WTC11 (cell line): ENCODE results near the gene GRIK2. TPM values are rescaled to one million over a fixed set of nuclear protein-coding genes. Genes with fewer than 3 reads are reported as not detected.

Experiments used
- ATAC-seq: fragments of 200-7000 bp; cut with Tn5 transposase; 2 replicates; pipeline ENCODE4 v1.10.0; 2021; ENCODE audit warnings: mild to moderate bottlenecking, moderate library complexity
- CTCF ChIA-PET: fragments of 300-600 bp; sonication (Branson Sonifier 250); formaldehyde crosslinking; loops from one replicate; lab custom pipeline; 2021; ENCODE audit warnings: antibody characterized with exemption; lab: Charles Lee
- POLR2A ChIA-PET: fragments of 350-600 bp; sonication (Branson Sonifier 250); formaldehyde crosslinking; loops from one replicate; lab custom pipeline; 2021; ENCODE audit warnings: antibody characterized with exemption; lab: Charles Lee
- DNase-seq: peaks from one replicate; pipeline ENCODE4 v3.0.0; 2021; ENCODE audit warnings: low spot score
- H3K27ac Mint-ChIP-seq: 2 replicates; pipeline ENCODE4 v1.8.0; 2021; ENCODE audit warnings: mixed read lengths
- H3K27me3 Mint-ChIP-seq: 2 replicates; pipeline ENCODE4 v1.8.0; 2021; ENCODE audit warnings: low read depth, mild to moderate bottlenecking, moderate library complexity, mixed read lengths
- H3K36me3 Mint-ChIP-seq: 2 replicates; pipeline ENCODE4 v1.8.0; 2021; ENCODE audit warnings: mixed read lengths
- H3K4me1 Mint-ChIP-seq: 2 replicates; pipeline ENCODE4 v1.8.0; 2022; ENCODE audit warnings: mixed read lengths
- H3K4me3 Mint-ChIP-seq: 2 replicates; pipeline ENCODE4 v1.8.0; 2021; ENCODE audit warnings: mild to moderate bottlenecking, moderate library complexity, mixed read lengths
- H3K9me3 Mint-ChIP-seq: 2 replicates; pipeline ENCODE4 v1.8.0; 2021; ENCODE audit warnings: mixed read lengths
- ATF3 ChIP-seq: sonication (generic); formaldehyde crosslinking; conservative IDR thresholded peaks from 2 replicates; pipeline ENCODE4 v1.8.1; 2022; ENCODE audit warnings: mild to moderate bottlenecking, missing genetic modification reagents
- E2F4 ChIP-seq: sonication (generic); formaldehyde crosslinking; IDR thresholded peaks from 2 replicates; pipeline ENCODE4 v1.8.1; 2022; ENCODE audit warnings: low read depth, mild to moderate bottlenecking, moderate library complexity, missing genetic modification reagents, borderline replicate concordance
- ERG ChIP-seq: fragments of 250-450 bp; sonication (Bioruptor Pico); IDR thresholded peaks from 2 replicates; pipeline ENCODE4 v1.8.0; 2021; ENCODE audit warnings: mild to moderate bottlenecking
- FOXK1 ChIP-seq: sonication (generic); formaldehyde crosslinking; IDR thresholded peaks from 2 replicates; pipeline ENCODE4 v1.8.0; 2022; ENCODE audit warnings: mild to moderate bottlenecking, moderate library complexity, missing genetic modification reagents
- HMGA2 ChIP-seq: fragments of 250-450 bp; sonication (Bioruptor Pico); IDR thresholded peaks from 2 replicates; pipeline ENCODE4 v1.4.0; 2021; ENCODE audit warnings: mild to moderate bottlenecking, moderate library complexity
- MAX ChIP-seq: sonication (generic); formaldehyde crosslinking; IDR thresholded peaks from 2 replicates; pipeline ENCODE4 v1.8.0; 2022; ENCODE audit warnings: mild to moderate bottlenecking, missing genetic modification reagents
- NFATC4 ChIP-seq: fragments of 250-450 bp; sonication (Bioruptor Pico); IDR thresholded peaks from 2 replicates; pipeline ENCODE4 v1.9.0; 2021; ENCODE audit warnings: mild to moderate bottlenecking
- NFE2L1 ChIP-seq: sonication (generic); formaldehyde crosslinking; IDR thresholded peaks from 2 replicates; pipeline ENCODE4 v1.8.1; 2023; ENCODE audit warnings: missing genetic modification reagents
- NR3C1 ChIP-seq: sonication (generic); formaldehyde crosslinking; conservative IDR thresholded peaks from 2 replicates; pipeline ENCODE4 v1.8.1; 2023; ENCODE audit warnings: low read depth, mild to moderate bottlenecking, missing genetic modification reagents
- RELA ChIP-seq: sonication (generic); formaldehyde crosslinking; IDR thresholded peaks from 2 replicates; pipeline ENCODE4 v1.8.1; 2022; ENCODE audit warnings: missing genetic modification reagents, mild to moderate bottlenecking, borderline replicate concordance
- SMAD3 ChIP-seq: sonication (generic); formaldehyde crosslinking; IDR thresholded peaks from 2 replicates; pipeline ENCODE4 v1.8.0; 2022; ENCODE audit warnings: missing genetic modification reagents, mild to moderate bottlenecking, borderline replicate concordance
- TCF7 ChIP-seq: sonication (generic); formaldehyde crosslinking; IDR thresholded peaks from 2 replicates; pipeline ENCODE4 v1.8.0; 2022; ENCODE audit warnings: mild to moderate bottlenecking, low read depth, missing genetic modification reagents, moderate library complexity
- TEAD4 ChIP-seq: sonication (generic); formaldehyde crosslinking; IDR thresholded peaks from 2 replicates; pipeline ENCODE4 v1.8.0; 2022; ENCODE audit warnings: mild to moderate bottlenecking, missing genetic modification reagents
- TP53 ChIP-seq: sonication (generic); formaldehyde crosslinking; IDR thresholded peaks from 2 replicates; pipeline ENCODE4 v1.8.1; 2023; ENCODE audit warnings: mild to moderate bottlenecking, missing genetic modification reagents
- ZBTB21 ChIP-seq: sonication (generic); formaldehyde crosslinking; IDR thresholded peaks from 2 replicates; pipeline ENCODE4 v1.8.1; 2023; ENCODE audit warnings: mild to moderate bottlenecking, missing genetic modification reagents, borderline replicate concordance
- ZNF263 ChIP-seq: sonication (generic); formaldehyde crosslinking; IDR thresholded peaks from 2 replicates; pipeline ENCODE4 v1.8.1; 2022; ENCODE audit warnings: low read depth, mild to moderate bottlenecking, moderate library complexity, missing genetic modification reagents
- ZNF423 ChIP-seq: fragments of 250-450 bp; sonication (Bioruptor Pico); IDR thresholded peaks from 2 replicates; pipeline ENCODE4 v2.1.2; 2022; ENCODE audit warnings: mild to moderate bottlenecking, moderate library complexity
- ZNF671 ChIP-seq: fragments of 250-450 bp; sonication (Bioruptor Pico); IDR thresholded peaks from 2 replicates; pipeline ENCODE4 v1.8.0; 2021; ENCODE audit warnings: mild to moderate bottlenecking
- ZSCAN18 ChIP-seq: fragments of 250-450 bp; sonication (Bioruptor Pico); IDR thresholded peaks from 2 replicates; pipeline ENCODE4 v2.1.2; 2022; ENCODE audit warnings: mild to moderate bottlenecking, moderate library complexity
- total RNA-seq: library from RNA; stranded (reverse); gene quantifications from 3 replicates; pipeline ENCODE4 v1.2.3, GENCODE V29; 2021
- TF ChIP-seq, protein P1 (sequence below): fragments of 250-450 bp; sonication (Bioruptor Pico); IDR thresholded peaks from 2 replicates; pipeline ENCODE4 v1.9.0; 2021; ENCODE audit warnings: mild to moderate bottlenecking
- TF ChIP-seq, protein P2 (sequence below): fragments of 200-600 bp; IDR thresholded peaks from 2 replicates; pipeline ENCODE4 v1.8.0; 2022; ENCODE audit warnings: antibody characterized with exemption

The GRIK2 gene
- total RNA-seq, 1 experiment from 2014 or later, result 2.7 TPM

- ATAC-seq (no peak), DNase-seq (no peak)
- TF ChIP-seq ZNF423 (CRISPR knock-in tag) (no peak), ZNF671 (CRISPR knock-in tag) (no peak), ZBTB21 (CRISPR knock-in tag) (no peak)
- TF ChIP-seq, protein P1, sequence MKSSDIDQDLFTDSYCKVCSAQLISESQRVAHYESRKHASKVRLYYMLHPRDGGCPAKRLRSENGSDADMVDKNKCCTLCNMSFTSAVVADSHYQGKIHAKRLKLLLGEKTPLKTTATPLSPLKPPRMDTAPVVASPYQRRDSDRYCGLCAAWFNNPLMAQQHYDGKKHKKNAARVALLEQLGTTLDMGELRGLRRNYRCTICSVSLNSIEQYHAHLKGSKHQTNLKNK (CRISPR knock-in tag), result no peak
- ChIA-PET POLR2A (no interaction called here), CTCF (no interaction called here)
- H3K9me3 Mint-ChIP-seq, result peaks cover 10% of the 10 kb centered on the region
- peaks cover 31% of the 10 kb centered on the region for H3K4me1 Mint-ChIP-seq
- H3K4me3 Mint-ChIP-seq, result no peak overlapping the region
- peaks cover 6% of the 10 kb centered on the region for H3K36me3 Mint-ChIP-seq
- H3K27me3 Mint-ChIP-seq, result no peaks in the 10 kb centered on the region
- no peak overlapping the region for H3K27ac Mint-ChIP-seq
These were observed 335.4 kb downstream of the GRIK2 start for GRCh38 chr6:101728956-101729355.

GRCh38 chr6:101730954-101731353 lies 337.4 kb downstream of the GRIK2 start:
- Mint-ChIP-seq H3K4me1 (peaks cover 32% of the 10 kb centered on the region), H3K27ac (peak overlapping the region; percentile 23; the same call in 1 of the 2 replicates), H3K9me3 (peaks cover 22% of the 10 kb centered on the region), H3K27me3 (no peaks in the 10 kb centered on the region), H3K36me3 (peaks cover 20% of the 10 kb centered on the region), H3K4me3 (peak overlapping the region; percentile 42)
- CTCF ChIA-PET, result no interaction called here
- TF ChIP-seq ZNF671 (CRISPR knock-in tag) (no peak), E2F4 (no peak), TCF7 (CRISPR knock-in tag) (no peak), TEAD4 (CRISPR knock-in tag) (no peak), ZSCAN18 (CRISPR knock-in tag) (no peak), RELA (CRISPR knock-in tag) (no peak), SMAD3 (CRISPR knock-in tag) (no peak), ZNF263 (no peak), NR3C1 (CRISPR knock-in tag) (no peak), NFE2L1 (CRISPR knock-in tag) (no peak), FOXK1 (CRISPR knock-in tag) (no peak), NFATC4 (CRISPR knock-in tag) (no peak), HMGA2 (no peak), ATF3 (CRISPR knock-in tag) (no peak), TP53 (CRISPR knock-in tag) (no peak)
- TF ChIP-seq, protein P2, sequence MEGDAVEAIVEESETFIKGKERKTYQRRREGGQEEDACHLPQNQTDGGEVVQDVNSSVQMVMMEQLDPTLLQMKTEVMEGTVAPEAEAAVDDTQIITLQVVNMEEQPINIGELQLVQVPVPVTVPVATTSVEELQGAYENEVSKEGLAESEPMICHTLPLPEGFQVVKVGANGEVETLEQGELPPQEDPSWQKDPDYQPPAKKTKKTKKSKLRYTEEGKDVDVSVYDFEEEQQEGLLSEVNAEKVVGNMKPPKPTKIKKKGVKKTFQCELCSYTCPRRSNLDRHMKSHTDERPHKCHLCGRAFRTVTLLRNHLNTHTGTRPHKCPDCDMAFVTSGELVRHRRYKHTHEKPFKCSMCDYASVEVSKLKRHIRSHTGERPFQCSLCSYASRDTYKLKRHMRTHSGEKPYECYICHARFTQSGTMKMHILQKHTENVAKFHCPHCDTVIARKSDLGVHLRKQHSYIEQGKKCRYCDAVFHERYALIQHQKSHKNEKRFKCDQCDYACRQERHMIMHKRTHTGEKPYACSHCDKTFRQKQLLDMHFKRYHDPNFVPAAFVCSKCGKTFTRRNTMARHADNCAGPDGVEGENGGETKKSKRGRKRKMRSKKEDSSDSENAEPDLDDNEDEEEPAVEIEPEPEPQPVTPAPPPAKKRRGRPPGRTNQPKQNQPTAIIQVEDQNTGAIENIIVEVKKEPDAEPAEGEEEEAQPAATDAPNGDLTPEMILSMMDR, result no peak
- POLR2A ChIA-PET, result no interaction called here
- no peak for ATAC-seq
- no peak for DNase-seq

GRCh38 chr6:101733899-101734298 lies 340.4 kb downstream of the GRIK2 start:
- Mint-ChIP-seq H3K4me1 (peaks cover 32% of the 10 kb centered on the region), H3K9me3 (peaks cover 43% of the 10 kb centered on the region), H3K4me3 (no peak overlapping the region), H3K27me3 (no peaks in the 10 kb centered on the region), H3K27ac (no peak overlapping the region), H3K36me3 (peaks cover 45% of the 10 kb centered on the region)
- no peak for DNase-seq
- POLR2A ChIA-PET, result no interaction called here
- no peak for ATAC-seq
- TF ChIP-seq MAX (CRISPR knock-in tag) (no peak), ERG (CRISPR knock-in tag) (no peak)
- CTCF ChIA-PET, result no interaction called here
